Astrocyte (in vitro differentiated cells and primary cell): ENCODE data around the gene CCDC178. TPM values are rescaled to one million over a fixed set of nuclear protein-coding genes. Genes with fewer than 3 reads are reported as not detected.

Experiments used
- DNase-seq: peaks from one replicate; pipeline ENCODE4 v3.0.0-alpha.2; 2010; ENCODE audit warnings: low read depth
- FAIRE-seq: peaks from 2 replicates; lab custom pipeline; 2011; peaks lifted over from hg19 to GRCh38; lab: Jason Lieb, UNC
- H2AFZ ChIP-seq: 2 replicates; pipeline ENCODE4 v1.6.0; 2012; ENCODE audit warnings: low read depth, low read length, inconsistent platforms
- H3K27ac ChIP-seq: 2 replicates; pipeline ENCODE4 v1.5.1; 2011; ENCODE audit warnings: low read depth, low read length, inconsistent platforms
- H3K27me3 ChIP-seq: 2 replicates; pipeline ENCODE4 v1.6.0; 2011; ENCODE audit warnings: low read length, inconsistent platforms; ENCODE audit not compliant: insufficient read depth
- H3K36me3 ChIP-seq: 2 replicates; pipeline ENCODE4 v1.5.1; 2011; ENCODE audit warnings: low read length, inconsistent platforms; ENCODE audit not compliant: insufficient read depth
- H3K4me1 ChIP-seq: 2 replicates; pipeline ENCODE4 v1.5.1; 2011; ENCODE audit warnings: low read length, inconsistent platforms; ENCODE audit not compliant: insufficient read depth
- H3K4me2 ChIP-seq: 2 replicates; pipeline ENCODE4 v1.6.0; 2012; ENCODE audit warnings: low read length, inconsistent platforms
- H3K4me3 ChIP-seq: 2 replicates; pipeline ENCODE4 v1.5.1; 2011; ENCODE audit warnings: low read depth, mild to moderate bottlenecking, low read length, inconsistent platforms; ENCODE audit not compliant: insufficient read depth
- H3K79me2 ChIP-seq: 2 replicates; pipeline ENCODE4 v1.6.0; 2012; ENCODE audit warnings: mild to moderate bottlenecking, low read length, inconsistent platforms; ENCODE audit not compliant: insufficient read depth
- H3K9ac ChIP-seq: 2 replicates; pipeline ENCODE4 v1.6.0; 2012; ENCODE audit warnings: mild to moderate bottlenecking, low read length, inconsistent platforms
- H3K9me3 ChIP-seq: 2 replicates; pipeline ENCODE4 v1.5.1; 2012; ENCODE audit warnings: low read depth, mild to moderate bottlenecking, low read length, inconsistent platforms; ENCODE audit not compliant: insufficient read depth
- H4K20me1 ChIP-seq: 2 replicates; pipeline ENCODE4 v1.6.0; 2012; ENCODE audit warnings: low read length, inconsistent platforms; ENCODE audit not compliant: insufficient read depth
- H3K27ac Mint-ChIP-seq: one replicate; pipeline ENCODE4 v1.8.0; 2021; ENCODE audit warnings: mild to moderate bottlenecking, mixed read lengths; ENCODE audit not compliant: unreplicated experiment
- H3K27me3 Mint-ChIP-seq: one replicate; pipeline ENCODE4 v1.8.0; 2021; ENCODE audit warnings: low read depth, mixed read lengths; ENCODE audit not compliant: unreplicated experiment
- H3K36me3 Mint-ChIP-seq: one replicate; pipeline ENCODE4 v1.8.0; 2021; ENCODE audit warnings: low read depth, mixed read lengths; ENCODE audit not compliant: unreplicated experiment
- H3K4me1 Mint-ChIP-seq: one replicate; pipeline ENCODE4 v1.8.0; 2021; ENCODE audit warnings: low read depth, mixed read lengths; ENCODE audit not compliant: unreplicated experiment
- H3K4me3 Mint-ChIP-seq: one replicate; pipeline ENCODE4 v1.8.0; 2021; ENCODE audit warnings: mild to moderate bottlenecking, moderate library complexity, mixed read lengths; ENCODE audit not compliant: unreplicated experiment
- H3K9me3 Mint-ChIP-seq: one replicate; pipeline ENCODE4 v1.8.0; 2021; ENCODE audit warnings: mild to moderate bottlenecking, mixed read lengths; ENCODE audit not compliant: unreplicated experiment
- CTCF ChIP-seq: IDR thresholded peaks from 2 replicates; pipeline ENCODE4 v1.5.1; 2011; ENCODE audit warnings: low read depth, mild to moderate bottlenecking, inconsistent platforms, low read length, moderate library complexity; ENCODE audit not compliant: insufficient read depth
- EZH2 ChIP-seq: IDR thresholded peaks from 2 replicates; pipeline ENCODE4 v1.6.1; 2012; ENCODE audit warnings: mild to moderate bottlenecking, low read length, inconsistent platforms; ENCODE audit not compliant: insufficient read depth
- total RNA-seq: library from RNA; stranded (reverse); gene quantifications from 2 replicates; pipeline ENCODE4 v1.2.1, GENCODE V29; 2021

Gene CCDC178
- total RNA-seq, 1 donor from 2014 or later = 0.30 TPM

DNA sequence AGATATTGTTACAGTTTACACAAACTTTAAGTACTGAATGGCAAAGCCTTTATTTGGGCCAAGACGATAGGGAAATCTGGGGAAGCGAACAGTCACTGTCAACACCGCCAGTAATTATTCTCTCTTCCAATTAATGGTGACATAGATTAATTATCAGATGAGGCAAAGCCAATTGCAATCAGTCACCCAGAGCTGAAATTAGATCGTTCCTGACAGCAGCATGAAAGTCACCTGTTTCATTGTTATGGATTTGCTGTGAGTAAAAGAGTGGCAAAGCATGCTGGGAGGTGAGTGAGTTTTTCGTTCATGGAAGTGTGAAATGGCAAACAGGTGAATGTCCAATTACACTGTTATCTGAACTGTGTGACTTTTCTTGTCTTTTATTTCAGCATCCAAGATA is 502.9 kb downstream of the CCDC178 start:
- FAIRE-seq (no peak), DNase-seq (no peak)
- no peaks in the 10 kb centered on the region for H3K27me3 Mint-ChIP-seq
- no peak overlapping the region for H3K27ac Mint-ChIP-seq
- Histone ChIP-seq H3K36me3 (no peaks in the 10 kb centered on the region), H3K27me3 (no peaks in the 10 kb centered on the region), H3K79me2 (no peaks in the 10 kb centered on the region), H3K9ac (no peak overlapping the region), H2AFZ (no peak overlapping the region), H3K9me3 (no peaks in the 10 kb centered on the region), H3K27ac (no peak overlapping the region), H3K4me3 (no peak overlapping the region), H3K4me2 (no peak overlapping the region), H4K20me1 (no peaks in the 10 kb centered on the region), H3K4me1 (no peaks in the 10 kb centered on the region)
- no peaks in the 10 kb centered on the region for H3K4me1 Mint-ChIP-seq
- TF ChIP-seq CTCF (no peak), EZH2 (no peak)
- no peak overlapping the region for H3K4me3 Mint-ChIP-seq
- H3K36me3 Mint-ChIP-seq = no peaks in the 10 kb centered on the region
- no peaks in the 10 kb centered on the region for H3K9me3 Mint-ChIP-seq

GRCh38 chr18:32937066-32937465 is 503.5 kb downstream of the CCDC178 start:
- Histone ChIP-seq H3K27ac (no peak overlapping the region), H3K9me3 (no peaks in the 10 kb centered on the region), H3K79me2 (no peaks in the 10 kb centered on the region), H2AFZ (no peak overlapping the region), H3K4me3 (no peak overlapping the region), H3K9ac (no peak overlapping the region), H3K4me1 (no peaks in the 10 kb centered on the region), H3K4me2 (no peak overlapping the region), H3K36me3 (no peaks in the 10 kb centered on the region), H3K27me3 (no peaks in the 10 kb centered on the region), H4K20me1 (no peaks in the 10 kb centered on the region)
- Mint-ChIP-seq H3K4me3 (no peak overlapping the region), H3K9me3 (no peaks in the 10 kb centered on the region), H3K27me3 (no peaks in the 10 kb centered on the region), H3K4me1 (no peaks in the 10 kb centered on the region), H3K36me3 (no peaks in the 10 kb centered on the region), H3K27ac (no peak overlapping the region)
- TF ChIP-seq CTCF (no peak), EZH2 (no peak)
- FAIRE-seq = no peak
- peak; percentile 29 for DNase-seq

DNA sequence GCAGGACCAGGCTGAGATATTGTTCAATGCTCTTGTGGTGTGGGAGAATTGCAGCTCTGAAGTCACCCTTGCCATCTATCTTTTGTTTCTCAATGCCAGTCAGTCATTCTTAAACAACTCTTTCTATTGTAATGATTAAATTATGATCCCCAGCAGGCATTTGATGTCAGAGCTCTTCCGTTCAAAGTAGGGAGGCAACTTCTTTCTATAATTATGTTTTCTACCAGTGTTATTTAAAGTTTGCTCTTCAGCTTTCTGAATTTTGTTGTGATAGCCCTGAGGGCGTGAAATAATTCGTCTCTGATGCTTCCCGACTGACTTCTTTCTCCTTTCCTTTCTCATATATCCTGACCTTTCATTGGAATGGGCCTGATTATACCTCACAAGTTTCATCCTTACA is 506.3 kb downstream of the CCDC178 start:
- H3K36me3 ChIP-seq = no peaks in the 10 kb centered on the region
- no peaks in the 10 kb centered on the region for H3K4me1 Mint-ChIP-seq
- no peak overlapping the region for H3K27ac ChIP-seq
- H3K36me3 Mint-ChIP-seq = no peaks in the 10 kb centered on the region
- H3K4me1 ChIP-seq = no peaks in the 10 kb centered on the region
- H3K4me3 ChIP-seq = no peak overlapping the region
- no peaks in the 10 kb centered on the region for H3K79me2 ChIP-seq
- no peaks in the 10 kb centered on the region for H3K27me3 Mint-ChIP-seq
- no peaks in the 10 kb centered on the region for H3K27me3 ChIP-seq
- H3K9ac ChIP-seq = no peak overlapping the region
- TF ChIP-seq EZH2 = no peak
- no peak for TF ChIP-seq CTCF
- no peak overlapping the region for H3K27ac Mint-ChIP-seq
- FAIRE-seq = no peak
- no peak overlapping the region for H3K4me3 Mint-ChIP-seq
- no peaks in the 10 kb centered on the region for H3K9me3 Mint-ChIP-seq
- DNase-seq = no peak
- no peaks in the 10 kb centered on the region for H3K9me3 ChIP-seq
- H2AFZ ChIP-seq = no peak overlapping the region
- no peaks in the 10 kb centered on the region for H4K20me1 ChIP-seq
- H3K4me2 ChIP-seq = no peak overlapping the region
